HFF-Myc (cell line): ENCODE results near the gene USP11.

Source experiments
- DNase-seq: peaks from one replicate; pipeline ENCODE4 v3.0.0-alpha.2; 2011; ENCODE audit warnings: low read depth; ENCODE audit errors: extremely low read depth
- H3K4me3 ChIP-seq: replicated peaks from 2 replicates; pipeline ENCODE4 v1.5.1; 2011; ENCODE audit warnings: low read depth, mild to moderate bottlenecking, control low read depth, low read length
- CTCF ChIP-seq: IDR thresholded peaks from 2 replicates; pipeline ENCODE4 v1.5.1; 2012; ENCODE audit warnings: mild to moderate bottlenecking, low read depth, low read length, control low read depth; ENCODE audit errors: missing control alignments

Gene USP11

DNA sequence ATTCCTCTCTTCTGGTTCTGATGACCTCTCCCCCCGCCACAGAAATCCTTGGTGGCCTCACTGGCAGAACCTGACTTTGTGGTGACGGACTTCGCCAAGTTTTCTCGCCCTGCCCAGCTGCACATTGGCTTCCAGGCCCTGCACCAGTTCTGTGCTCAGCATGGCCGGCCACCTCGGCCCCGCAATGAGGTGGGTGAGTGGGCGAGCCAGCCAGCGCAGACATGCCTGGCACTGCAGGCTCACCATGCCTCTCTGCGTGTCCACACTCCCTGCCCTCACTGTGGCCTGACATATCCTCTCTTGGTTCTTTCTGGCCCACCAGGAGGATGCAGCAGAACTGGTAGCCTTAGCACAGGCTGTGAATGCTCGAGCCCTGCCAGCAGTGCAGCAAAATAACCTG, 30.5 kb upstream of the USP11 start:
- no peak overlapping the region for H3K4me3 ChIP-seq
- no peak for DNase-seq
- no peak for TF ChIP-seq CTCF

DNA sequence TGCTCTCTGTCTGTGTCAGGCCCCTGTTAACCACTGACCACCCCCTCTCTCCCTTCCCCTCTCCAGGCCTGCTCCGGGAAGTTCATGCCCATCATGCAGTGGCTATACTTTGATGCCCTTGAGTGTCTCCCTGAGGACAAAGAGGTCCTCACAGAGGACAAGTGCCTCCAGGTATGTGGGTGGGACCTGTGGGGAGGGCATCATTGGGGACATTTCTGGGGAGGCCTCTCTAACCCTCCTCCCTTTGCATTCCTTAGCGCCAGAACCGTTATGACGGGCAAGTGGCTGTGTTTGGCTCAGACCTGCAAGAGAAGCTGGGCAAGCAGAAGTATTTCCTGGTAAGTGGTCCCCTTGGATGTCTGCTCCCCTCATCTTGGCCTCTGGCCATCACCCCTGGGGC, 29.9 kb upstream of the USP11 start:
- no peak for DNase-seq
- no peak for TF ChIP-seq CTCF
- no peak overlapping the region for H3K4me3 ChIP-seq

DNA sequence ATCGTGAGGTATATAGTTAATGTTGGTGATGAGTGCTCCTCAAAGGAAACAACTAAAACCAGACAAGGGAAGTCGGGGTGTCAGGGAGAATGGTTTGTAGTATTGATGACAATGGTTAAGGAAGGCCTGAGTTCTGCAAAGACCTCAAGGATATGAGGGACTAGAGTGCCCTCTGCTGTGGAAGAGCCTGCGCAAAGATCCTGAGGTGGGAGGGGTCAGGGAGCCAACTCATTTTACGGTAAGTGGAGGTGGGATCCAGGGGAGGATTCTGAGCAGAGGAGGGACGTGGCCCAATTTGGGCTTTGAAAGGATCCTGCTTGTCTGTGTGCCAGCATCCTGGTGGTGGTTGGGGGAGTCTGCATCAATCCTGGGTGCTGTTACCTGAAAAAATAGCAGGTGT, 27.8 kb upstream of the USP11 start:
- no peak for TF ChIP-seq CTCF
- no peak overlapping the region for H3K4me3 ChIP-seq
- no peak for DNase-seq

- TF ChIP-seq CTCF = no peak
- DNase-seq = no peak
- no peak overlapping the region for H3K4me3 ChIP-seq
Observed at GRCh38 chrX:47206316-47206715, 26.5 kb upstream of the USP11 start.

DNA sequence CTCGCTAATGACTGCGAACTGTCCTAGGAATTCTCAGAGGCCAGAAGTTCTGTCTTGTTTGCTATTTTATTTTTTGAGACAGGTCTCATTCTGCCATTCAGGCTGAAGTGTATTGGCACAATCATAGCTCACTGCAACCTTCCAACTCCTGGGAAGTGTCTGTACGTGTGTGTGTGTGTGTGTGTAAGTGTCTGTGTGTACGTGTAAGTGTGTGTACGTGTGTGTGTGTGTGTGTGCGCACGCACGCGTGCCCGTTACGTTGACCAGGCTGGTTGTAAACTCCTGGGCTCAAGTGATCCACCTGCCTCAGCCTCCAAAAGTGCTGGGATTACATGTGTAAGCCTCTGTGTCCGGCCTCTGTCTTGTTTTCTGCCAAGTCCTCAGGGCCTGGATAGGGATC, 24.7 kb upstream of the USP11 start:
- TF ChIP-seq CTCF = no peak
- H3K4me3 ChIP-seq = no peak overlapping the region
- no peak for DNase-seq

GRCh38 chrX:47209508-47210238, 23.1 kb upstream of the USP11 start:
- no peak for TF ChIP-seq CTCF
- H3K4me3 ChIP-seq = no peak overlapping the region
- DNase-seq = no peak
